HG02571 (cell line): ENCODE measurements around the gene FNDC1.
A peak's percentile ranks its signal among the peaks of the same experiment; 100 is the strongest.
"Not testable (repeated sequence)": the region's sequence is repeated elsewhere in the genome, so short reads cannot be mapped to it uniquely, and the experiment has no call there.

Experiments
- ATAC-seq: cut with Tn5 transposase; IDR thresholded peaks from one replicate; pipeline ENCODE4 v1.9.1; 2021; ENCODE audit warnings: mild to moderate bottlenecking, moderate library complexity; ENCODE audit not compliant: unreplicated experiment

FNDC1 gene

GRCh38 chr6:159169193-159169555, at the start of gene FNDC1:
Gene FNDC1 (plus strand): TSS chr6:159169400. CDS start chr6:159169597, 197 bp downstream.
- ATAC-seq, result peak; percentile 73

GRCh38 chr6:159119791-159120190, 49.4 kb upstream of the FNDC1 start:
- ATAC-seq, result no peak

GRCh38 chr6:159121486-159121885, 47.7 kb upstream of the FNDC1 start:
- no peak for ATAC-seq

GRCh38 chr6:159122453-159122852, 46.7 kb upstream of the FNDC1 start:
- ATAC-seq, result no peak

GRCh38 chr6:159123831-159124230, 45.4 kb upstream of the FNDC1 start:
- ATAC-seq, result not testable (repeated sequence)

GRCh38 chr6:159125014-159125609, 44.1 kb upstream of the FNDC1 start:
- ATAC-seq, result no peak

- no peak for ATAC-seq
Observed at GRCh38 chr6:159125951-159126352, 43.2 kb upstream of the FNDC1 start.

GRCh38 chr6:159126590-159126989, 42.6 kb upstream of the FNDC1 start:
- ATAC-seq, result no peak

- no peak for ATAC-seq
Observed at GRCh38 chr6:159127701-159128100, 41.5 kb upstream of the FNDC1 start.

GRCh38 chr6:159128978-159129377, 40.2 kb upstream of the FNDC1 start:
- no peak for ATAC-seq

- ATAC-seq, result no peak
Observed at GRCh38 chr6:159130846-159131245, 38.4 kb upstream of the FNDC1 start.

- no peak for ATAC-seq
Observed at GRCh38 chr6:159131709-159132108, 37.5 kb upstream of the FNDC1 start.

- ATAC-seq, result no peak
Observed at GRCh38 chr6:159132664-159133063, 36.5 kb upstream of the FNDC1 start.

- peak; percentile 69 for ATAC-seq
Observed at GRCh38 chr6:159134701-159135364, 34.4 kb upstream of the FNDC1 start.

GRCh38 chr6:159137676-159138075, 31.5 kb upstream of the FNDC1 start:
- ATAC-seq, result no peak

- no peak for ATAC-seq
Observed at GRCh38 chr6:159142531-159142930, 26.7 kb upstream of the FNDC1 start.

- ATAC-seq, result no peak
Observed at GRCh38 chr6:159148641-159149040, 20.6 kb upstream of the FNDC1 start.

- ATAC-seq, result no peak
Observed at GRCh38 chr6:159149641-159150040, 19.6 kb upstream of the FNDC1 start.

- no peak for ATAC-seq
Observed at GRCh38 chr6:159151266-159151855, 17.8 kb upstream of the FNDC1 start.

- no peak for ATAC-seq
Observed at GRCh38 chr6:159152041-159152440, 17.2 kb upstream of the FNDC1 start.

GRCh38 chr6:159152782-159153181, 16.4 kb upstream of the FNDC1 start:
- ATAC-seq, result no peak

- ATAC-seq, result no peak
Observed at GRCh38 chr6:159155679-159156078, 13.5 kb upstream of the FNDC1 start.
